Mesothelial cell of epicardium (in vitro differentiated cells): ENCODE measurements around the gene PAQR5. TPM values are rescaled to one million over a fixed set of nuclear protein-coding genes. Genes with fewer than 3 reads are reported as not detected.

Experiments used
- DNase-seq, 2 experiments: peaks; one replicate each; pipeline ENCODE4 v3.0.0; 2021; ENCODE audit warnings: low spot score in 2 of 2; ENCODE audit not compliant: unreplicated experiment in 2 of 2
- H3K27ac Mint-ChIP-seq: 2 replicates; pipeline ENCODE4 v1.8.0; 2021; ENCODE audit warnings: mixed read lengths
- H3K27me3 Mint-ChIP-seq: 2 replicates; pipeline ENCODE4 v1.8.0; 2021; ENCODE audit warnings: low read depth, mixed read lengths
- H3K36me3 Mint-ChIP-seq: 2 replicates; pipeline ENCODE4 v1.8.0; 2021; ENCODE audit warnings: mixed read lengths
- H3K4me1 Mint-ChIP-seq: 2 replicates; pipeline ENCODE4 v1.8.0; 2021; ENCODE audit warnings: mixed read lengths
- H3K4me3 Mint-ChIP-seq: 2 replicates; pipeline ENCODE4 v1.8.0; 2021; ENCODE audit warnings: mild to moderate bottlenecking, moderate library complexity, mixed read lengths
- H3K9me3 Mint-ChIP-seq: 2 replicates; pipeline ENCODE4 v1.8.0; 2021; ENCODE audit warnings: mixed read lengths
- CTCF ChIP-seq: fragments of 200-600 bp; sonication (generic); IDR thresholded peaks from one replicate; pipeline ENCODE4 v1.5.0; 2021; ENCODE audit warnings: antibody characterized with exemption; ENCODE audit not compliant: unreplicated experiment
- total RNA-seq: library from RNA; stranded (reverse); gene quantifications from 3 replicates; pipeline ENCODE4 v1.2.1, GENCODE V29; 2021

Gene PAQR5
- total RNA-seq, 1 donor from 2014 or later, result 1.2 TPM

GRCh38 chr15:69424001-69424400, 125.3 kb downstream of the PAQR5 start:
- TF ChIP-seq CTCF, result no peak
- Mint-ChIP-seq H3K4me1 (peaks cover 4% of the 10 kb centered on the region), H3K4me3 (no peak overlapping the region), H3K27me3 (no peaks in the 10 kb centered on the region), H3K36me3 (peaks cover 30% of the 10 kb centered on the region), H3K27ac (no peak overlapping the region), H3K9me3 (no peaks in the 10 kb centered on the region)
- no peak for DNase-seq

- no peak for DNase-seq
- Mint-ChIP-seq H3K27ac (no peak overlapping the region), H3K9me3 (no peaks in the 10 kb centered on the region), H3K4me1 (peaks cover 4% of the 10 kb centered on the region), H3K36me3 (peaks cover 24% of the 10 kb centered on the region), H3K4me3 (no peak overlapping the region), H3K27me3 (no peaks in the 10 kb centered on the region)
- no peak for TF ChIP-seq CTCF
Measured at GRCh38 chr15:69424748-69425413, 126.2 kb downstream of the PAQR5 start.

- Mint-ChIP-seq H3K4me1 (no peaks in the 10 kb centered on the region), H3K9me3 (no peaks in the 10 kb centered on the region), H3K27ac (no peak overlapping the region), H3K4me3 (no peak overlapping the region), H3K36me3 (peaks cover 37% of the 10 kb centered on the region), H3K27me3 (no peaks in the 10 kb centered on the region)
- TF ChIP-seq CTCF, result no peak
- DNase-seq, result no peak
Measured at GRCh38 chr15:69433831-69434230, 135.1 kb downstream of the PAQR5 start.

- peaks cover 33% of the 10 kb centered on the region for H3K36me3 Mint-ChIP-seq
- H3K27ac Mint-ChIP-seq, result no peak overlapping the region
- no peak for DNase-seq
- H3K4me3 Mint-ChIP-seq, result no peak overlapping the region
- H3K9me3 Mint-ChIP-seq, result no peaks in the 10 kb centered on the region
- TF ChIP-seq CTCF, result no peak
- no peaks in the 10 kb centered on the region for H3K27me3 Mint-ChIP-seq
- H3K4me1 Mint-ChIP-seq, result no peaks in the 10 kb centered on the region
Measured at GRCh38 chr15:69434238-69434637, 135.5 kb downstream of the PAQR5 start.

- H3K9me3 Mint-ChIP-seq, result no peaks in the 10 kb centered on the region
- peaks cover 36% of the 10 kb centered on the region for H3K36me3 Mint-ChIP-seq
- H3K4me3 Mint-ChIP-seq, result no peak overlapping the region
- H3K4me1 Mint-ChIP-seq, result no peaks in the 10 kb centered on the region
- H3K27me3 Mint-ChIP-seq, result no peaks in the 10 kb centered on the region
- no peak overlapping the region for H3K27ac Mint-ChIP-seq
- no peak for DNase-seq
- TF ChIP-seq CTCF, result no peak
Measured at GRCh38 chr15:69434679-69435078, 136.0 kb downstream of the PAQR5 start.

GRCh38 chr15:69435985-69436384, 137.3 kb downstream of the PAQR5 start:
- DNase-seq, result no peak
- Mint-ChIP-seq H3K9me3 (no peaks in the 10 kb centered on the region), H3K4me3 (no peak overlapping the region), H3K27me3 (no peaks in the 10 kb centered on the region), H3K4me1 (no peaks in the 10 kb centered on the region), H3K27ac (no peak overlapping the region), H3K36me3 (peaks cover 40% of the 10 kb centered on the region)
- TF ChIP-seq CTCF, result no peak
